GM19023 (cell line): Measurements from ENCODE around the gene BCL2L12.
"Not testable (repeated sequence)": the region's sequence is repeated elsewhere in the genome, so short reads cannot be mapped to it uniquely, and the experiment has no call there.

Source experiments
- ATAC-seq: cut with Tn5 transposase; IDR thresholded peaks from one replicate; pipeline ENCODE4 v1.9.1; 2021; ENCODE audit warnings: mild to moderate bottlenecking, moderate library complexity; ENCODE audit not compliant: unreplicated experiment

The BCL2L12 gene, protein sequence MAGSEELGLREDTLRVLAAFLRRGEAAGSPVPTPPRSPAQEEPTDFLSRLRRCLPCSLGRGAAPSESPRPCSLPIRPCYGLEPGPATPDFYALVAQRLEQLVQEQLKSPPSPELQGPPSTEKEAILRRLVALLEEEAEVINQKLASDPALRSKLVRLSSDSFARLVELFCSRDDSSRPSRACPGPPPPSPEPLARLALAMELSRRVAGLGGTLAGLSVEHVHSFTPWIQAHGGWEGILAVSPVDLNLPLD

DNA sequence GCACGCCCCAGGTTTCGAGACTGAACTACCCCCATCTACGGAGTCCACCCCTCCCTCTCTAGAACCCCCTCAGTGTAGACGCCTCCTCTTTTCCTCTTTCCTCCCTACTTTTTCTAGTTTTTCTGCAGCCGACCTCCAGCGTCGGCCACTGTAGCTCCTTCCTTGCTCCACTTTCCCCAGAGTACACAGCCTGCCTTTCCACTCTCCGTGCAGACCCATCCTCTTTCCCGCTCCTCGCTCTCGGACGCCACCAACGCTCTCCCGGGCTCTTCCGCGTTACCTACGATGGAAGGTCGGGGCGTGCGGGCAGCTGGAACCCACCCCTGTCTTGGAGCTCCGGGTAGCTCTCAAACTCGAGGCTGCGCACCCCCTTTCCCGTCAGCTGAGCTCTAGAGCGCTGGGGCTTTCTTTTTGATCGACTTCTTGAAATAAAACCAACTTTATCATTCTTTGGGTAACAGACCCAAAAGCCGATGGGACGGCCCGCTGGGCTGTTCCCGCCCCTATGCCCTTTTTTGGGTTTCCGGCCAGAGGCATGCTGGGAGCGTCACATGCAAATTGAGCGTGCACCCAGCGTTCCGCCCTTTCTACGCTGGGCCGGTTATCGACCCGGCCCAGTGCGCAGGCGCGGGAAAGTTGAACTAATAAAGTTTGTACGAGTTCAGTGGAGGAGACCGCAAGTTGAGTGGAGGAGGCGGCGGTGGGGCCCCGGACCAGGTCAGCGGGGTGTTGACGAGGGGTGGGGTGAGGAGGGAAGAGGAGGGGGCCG is at the start of gene BCL2L12, which contains the start of gene IRF3:
Gene BCL2L12, plus strand, starts transcription at position 583 of the 769 bp plus-strand sequence. CDS start 760 bp downstream, outside the sequence.
Gene IRF3, minus strand, starts transcription at position 507 of the 769 bp plus-strand sequence. CDS start 1,019 bp downstream, outside the sequence.
- ATAC-seq, result peak; percentile 82

DNA sequence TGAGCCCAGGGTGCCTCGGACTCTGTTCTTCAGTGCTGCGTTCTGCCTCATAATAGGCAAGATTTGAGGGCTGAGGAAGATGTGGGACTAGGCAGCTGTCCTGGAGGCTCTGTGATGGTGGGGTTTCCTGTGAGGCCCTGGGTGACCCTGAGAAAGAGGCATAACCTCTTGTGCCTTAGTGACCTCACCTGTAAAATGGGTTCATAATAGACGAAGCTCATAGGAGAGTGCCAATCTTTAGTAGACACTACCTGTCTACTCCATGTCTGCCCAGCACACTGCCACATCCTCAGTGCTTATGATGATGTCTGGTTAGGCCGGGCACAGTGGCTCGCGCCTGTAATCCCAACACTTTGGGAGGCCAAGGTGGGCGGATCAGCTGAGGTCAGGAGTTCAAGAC is 49.2 kb upstream of the BCL2L12 start:
- no peak for ATAC-seq

DNA sequence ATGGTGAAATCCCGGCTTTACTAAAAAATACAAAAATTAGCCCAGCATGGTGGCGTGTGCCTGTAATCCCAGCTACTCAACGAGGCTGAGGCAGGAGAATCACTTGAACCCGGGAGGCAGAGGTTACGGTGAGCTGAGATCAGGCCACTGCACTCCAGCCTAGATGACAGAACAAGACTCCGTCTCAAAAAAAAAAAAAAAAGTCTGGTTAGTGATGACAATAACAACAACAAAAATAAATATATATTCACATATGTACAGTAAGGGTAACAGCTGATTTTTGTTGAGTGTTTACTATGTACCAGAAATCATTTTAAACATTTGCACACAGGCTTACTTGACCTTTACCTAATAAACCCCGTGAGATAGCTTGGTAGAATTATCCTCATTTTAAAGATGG is 48.8 kb upstream of the BCL2L12 start:
- no peak for ATAC-seq

DNA sequence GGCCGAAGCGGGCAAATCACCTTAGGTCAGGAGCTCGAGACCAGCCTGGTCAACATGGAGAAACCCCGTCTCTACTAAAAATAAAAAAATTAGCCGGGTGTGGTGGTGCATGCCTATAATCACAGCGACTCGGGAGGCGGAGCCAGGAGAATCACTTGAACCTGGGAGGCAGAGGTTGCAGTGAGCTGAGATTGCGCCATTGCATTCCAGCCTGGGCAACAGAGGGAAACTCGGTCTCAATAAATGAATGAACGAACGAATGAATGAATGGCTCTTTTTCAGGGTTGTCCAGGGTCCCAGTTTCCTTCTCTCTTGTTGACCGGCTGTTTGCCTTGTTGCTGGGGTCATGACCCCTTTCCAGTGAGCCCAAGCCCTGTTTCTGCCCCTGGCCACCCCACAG is 47.9 kb upstream of the BCL2L12 start:
- not testable (repeated sequence) for ATAC-seq

DNA sequence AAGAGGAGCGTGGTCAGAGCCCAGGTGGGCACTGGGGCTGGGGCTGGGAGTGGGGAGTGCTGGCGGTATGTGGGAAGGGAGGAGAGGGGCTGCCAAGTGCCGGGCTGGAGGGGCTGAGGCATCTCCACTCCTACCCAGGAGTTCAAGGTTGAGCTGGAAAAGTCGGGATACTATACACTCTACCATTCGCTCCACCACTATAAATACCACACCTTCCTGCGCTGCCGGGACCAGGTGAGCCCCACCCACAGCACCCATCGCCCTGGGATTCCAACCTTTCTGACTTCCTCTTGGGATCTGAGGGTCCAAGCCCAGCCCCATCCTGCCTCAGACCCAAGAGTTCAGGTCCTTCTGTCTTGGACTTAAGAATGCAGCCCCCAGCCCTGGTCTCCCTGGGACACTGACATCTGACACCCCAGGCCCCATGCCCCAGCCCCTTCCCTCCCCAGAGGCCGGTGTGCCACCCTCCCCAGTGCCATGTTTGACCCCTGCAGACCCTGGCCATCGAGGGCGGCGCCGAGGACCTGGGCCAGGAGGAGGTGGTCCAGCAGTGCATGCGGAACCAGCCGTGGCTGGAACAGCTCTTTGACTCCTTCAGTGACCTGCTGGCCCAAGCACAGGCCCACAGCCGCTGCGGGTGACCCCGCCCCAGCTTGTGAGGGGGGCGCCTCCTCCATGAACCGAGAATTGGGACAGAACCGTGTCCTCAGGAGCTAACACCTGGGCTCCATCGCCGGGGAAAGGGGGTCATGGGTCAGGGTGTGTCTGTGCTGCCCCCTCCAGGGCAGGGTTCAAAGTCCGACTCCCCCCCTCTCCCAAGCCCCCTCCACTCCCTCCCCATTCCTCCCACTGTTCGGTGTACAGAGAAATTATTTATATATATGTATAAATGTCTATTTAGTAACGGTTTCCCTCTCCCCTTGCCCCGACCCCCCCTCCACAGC is 40.5 kb upstream of the BCL2L12 start:
- ATAC-seq, result no peak

DNA sequence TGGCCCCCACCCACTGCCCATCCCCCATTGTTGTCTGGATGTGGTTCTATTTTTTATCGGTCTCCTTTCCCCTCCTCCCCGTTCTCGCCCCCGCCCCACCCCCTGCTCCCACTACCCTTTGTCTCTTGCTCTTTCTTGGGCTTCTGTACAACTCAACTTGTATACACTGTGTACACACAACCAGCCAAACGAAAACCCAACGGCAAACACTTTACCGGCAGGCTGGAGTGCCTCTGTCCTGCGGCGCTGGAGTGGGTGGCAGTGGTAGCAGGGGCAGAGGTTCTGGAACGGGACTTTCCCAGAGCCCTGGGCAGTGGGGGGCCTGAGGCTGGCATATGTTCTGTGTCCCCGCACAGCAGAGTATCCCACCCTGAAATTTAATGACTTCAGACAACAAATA is 39.5 kb upstream of the BCL2L12 start:
- no peak for ATAC-seq

DNA sequence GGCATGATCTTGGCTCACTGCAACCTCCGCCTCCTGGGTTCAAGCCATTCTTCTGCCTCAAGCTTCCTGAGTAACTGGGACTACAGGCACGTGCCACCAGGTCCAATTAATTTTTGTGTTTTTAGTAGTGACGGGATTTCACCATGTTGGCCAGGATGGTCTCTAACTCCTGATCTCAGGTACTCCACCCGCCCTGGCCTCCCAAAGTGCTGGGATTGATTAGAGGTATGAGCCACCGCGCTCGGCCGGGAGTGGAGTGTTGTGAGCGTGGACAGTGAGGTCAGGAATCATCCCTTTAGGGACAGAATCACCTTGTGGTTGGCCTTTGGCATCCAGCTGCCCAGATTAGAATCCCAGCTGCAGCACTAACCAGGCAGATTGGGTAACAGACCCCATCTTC is 36.1 kb upstream of the BCL2L12 start:
- no peak for ATAC-seq

DNA sequence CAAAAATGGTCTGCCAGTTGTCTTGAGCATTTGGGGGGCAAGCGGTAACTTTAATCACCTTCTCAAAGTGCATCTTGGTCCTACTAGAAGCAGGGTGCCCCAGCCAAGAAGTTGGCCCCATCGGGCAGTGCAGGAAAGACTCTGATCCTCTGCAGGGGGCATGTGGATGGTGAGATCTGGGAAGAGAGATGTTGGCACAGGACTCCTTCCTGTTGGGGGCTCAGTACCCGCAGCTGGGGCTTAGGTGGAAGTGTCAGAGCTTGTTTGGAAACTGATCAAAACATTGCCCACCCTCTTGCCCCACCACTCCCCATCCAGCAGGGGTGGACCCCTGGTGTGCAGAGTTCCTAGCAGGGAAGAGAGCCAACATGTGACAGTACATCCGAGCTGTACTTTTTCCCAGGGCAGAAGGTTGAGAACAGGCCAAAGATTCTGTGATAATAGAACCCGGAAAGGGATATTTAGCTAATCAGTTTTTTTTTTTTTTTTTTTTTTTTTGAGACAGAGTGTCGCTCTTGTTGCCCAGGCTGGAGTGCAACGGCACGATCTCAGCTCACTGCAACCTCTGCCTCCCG is 34.6 kb upstream of the BCL2L12 start:
- no peak for ATAC-seq

DNA sequence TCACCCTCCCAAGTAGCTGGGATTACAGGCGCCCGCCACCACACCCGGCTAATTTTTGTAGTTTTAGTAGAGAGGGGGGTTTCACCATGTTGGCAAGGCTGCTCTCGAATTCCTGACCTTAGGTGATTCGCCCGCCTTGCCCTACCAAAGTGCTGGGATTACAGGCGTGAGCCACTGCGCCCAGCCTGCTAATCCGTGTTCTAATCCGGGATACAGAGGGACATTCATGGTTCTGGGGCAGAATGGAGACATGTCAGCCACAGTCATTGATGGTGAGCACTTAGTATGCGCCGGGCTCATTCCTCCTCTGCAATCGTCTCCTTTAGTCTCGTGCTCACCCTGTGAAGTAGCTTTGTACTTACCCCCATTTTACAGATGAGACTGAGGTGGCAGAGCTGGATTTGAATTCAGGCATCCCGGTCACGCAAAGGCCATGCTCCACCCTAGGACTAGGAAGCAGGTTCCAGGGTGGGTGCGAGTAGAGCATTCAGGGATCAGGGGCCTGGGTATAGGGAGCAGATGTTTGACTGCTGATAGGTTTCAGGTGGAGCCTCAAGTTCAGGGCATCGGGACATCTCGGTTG is 34.0 kb upstream of the BCL2L12 start:
- no peak for ATAC-seq

DNA sequence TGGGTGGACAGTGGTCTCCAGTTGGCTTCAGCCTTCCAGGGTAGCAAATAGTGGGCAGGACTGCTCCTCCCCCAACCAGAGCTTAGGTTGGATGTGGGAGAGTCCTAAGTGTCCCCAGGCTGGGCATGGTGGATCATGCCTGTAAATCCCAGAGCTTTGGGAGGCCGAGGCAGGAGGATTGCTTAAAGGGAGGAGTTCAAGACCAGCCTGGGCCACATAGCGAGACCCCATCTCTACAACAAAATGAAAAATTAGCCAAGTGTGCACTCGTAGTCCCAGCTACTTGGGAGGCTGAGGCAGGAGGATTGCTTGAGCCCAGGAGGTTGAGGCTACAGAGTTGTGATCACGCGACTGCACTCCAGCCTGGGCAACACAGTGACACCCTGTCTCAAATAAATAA is 33.2 kb upstream of the BCL2L12 start:
- ATAC-seq, result no peak

DNA sequence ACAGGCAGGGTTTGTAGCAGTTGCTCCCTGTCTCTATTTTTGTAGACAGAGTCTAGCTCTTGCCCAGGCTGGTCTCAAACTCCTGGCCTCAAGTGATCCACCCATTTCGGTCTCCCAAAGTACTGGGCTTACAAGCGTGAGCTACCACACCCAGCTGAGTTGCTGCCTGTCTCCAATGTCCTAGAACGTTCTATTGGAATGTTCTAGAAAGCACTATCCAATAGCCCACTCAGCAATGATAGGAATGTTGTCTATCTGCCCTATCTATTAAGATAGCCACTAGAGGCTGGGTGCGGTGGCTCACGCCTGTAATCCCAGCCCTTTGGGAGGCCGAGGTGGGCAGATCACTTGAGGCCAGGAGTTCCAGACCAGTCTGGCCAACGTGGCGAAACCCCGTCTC is 32.5 kb upstream of the BCL2L12 start:
- ATAC-seq, result not testable (repeated sequence)

DNA sequence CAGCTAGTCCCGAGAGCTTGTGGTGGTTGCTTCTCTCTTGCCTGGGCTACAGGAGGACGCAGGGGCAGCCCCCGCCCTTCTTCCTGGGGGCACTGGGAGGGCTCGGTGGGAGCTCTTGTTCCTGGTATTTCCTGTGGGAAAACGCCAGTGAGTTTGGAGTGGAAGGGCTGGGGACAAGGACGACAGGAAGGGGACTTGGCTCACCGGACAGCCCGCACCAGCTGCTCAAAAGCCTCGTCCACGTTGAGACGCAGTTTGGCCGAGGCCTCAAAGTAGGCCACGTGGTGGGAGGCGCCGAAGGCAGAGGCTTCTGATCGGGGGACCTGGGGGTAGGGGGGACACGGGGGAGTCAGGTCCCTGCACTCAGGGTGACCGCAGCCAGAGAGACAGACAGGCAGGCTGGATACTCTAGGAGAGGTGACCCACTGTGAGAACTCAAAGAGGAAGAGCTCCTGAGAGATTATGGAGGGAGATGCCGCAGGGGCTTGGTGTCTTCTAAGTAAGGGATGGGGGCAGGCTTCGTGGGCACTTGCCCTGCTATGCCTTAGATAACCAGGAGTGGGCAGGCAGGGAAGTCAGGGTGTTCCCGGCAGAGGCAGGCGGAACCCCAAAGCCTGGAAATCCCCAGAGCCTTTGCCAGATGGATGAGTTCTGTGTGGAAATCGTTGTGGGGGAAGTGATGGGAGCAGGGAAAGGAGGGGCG is 30.1 kb upstream of the BCL2L12 start:
- no peak for ATAC-seq

DNA sequence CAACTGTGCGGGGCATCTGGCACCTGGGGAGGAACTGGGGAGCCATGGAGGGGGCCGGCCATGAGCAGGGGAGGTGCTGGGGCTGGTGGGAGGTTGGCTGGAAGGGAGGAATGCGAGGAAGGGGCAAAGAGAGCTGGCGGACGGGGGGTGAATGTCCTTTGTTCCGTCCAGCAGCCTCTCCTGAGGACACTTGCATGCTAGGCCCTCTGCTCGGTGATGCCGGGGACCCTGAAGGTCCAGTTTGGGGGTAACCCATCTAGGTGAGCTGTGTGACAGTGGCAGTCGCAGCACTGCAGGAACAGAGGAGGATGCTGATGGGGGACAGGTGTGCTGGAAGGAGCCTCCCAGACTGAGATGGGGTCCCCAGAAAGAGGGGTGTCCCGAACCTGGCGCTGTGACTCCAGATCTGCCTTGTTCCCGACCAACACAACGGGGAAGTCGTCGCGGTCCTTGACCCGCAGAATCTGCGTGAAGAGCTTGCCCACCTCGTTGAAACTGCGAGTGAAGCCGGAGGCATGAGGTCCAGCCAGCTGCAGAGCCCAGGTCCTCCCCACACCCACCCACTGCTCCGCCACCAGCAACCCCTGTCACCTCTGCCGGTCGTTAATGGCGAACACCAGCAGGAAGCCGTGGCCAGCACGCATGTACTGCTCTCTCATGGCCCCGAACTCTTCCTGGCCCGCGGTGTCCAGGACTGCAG is 29.4 kb upstream of the BCL2L12 start:
- no peak for ATAC-seq

DNA sequence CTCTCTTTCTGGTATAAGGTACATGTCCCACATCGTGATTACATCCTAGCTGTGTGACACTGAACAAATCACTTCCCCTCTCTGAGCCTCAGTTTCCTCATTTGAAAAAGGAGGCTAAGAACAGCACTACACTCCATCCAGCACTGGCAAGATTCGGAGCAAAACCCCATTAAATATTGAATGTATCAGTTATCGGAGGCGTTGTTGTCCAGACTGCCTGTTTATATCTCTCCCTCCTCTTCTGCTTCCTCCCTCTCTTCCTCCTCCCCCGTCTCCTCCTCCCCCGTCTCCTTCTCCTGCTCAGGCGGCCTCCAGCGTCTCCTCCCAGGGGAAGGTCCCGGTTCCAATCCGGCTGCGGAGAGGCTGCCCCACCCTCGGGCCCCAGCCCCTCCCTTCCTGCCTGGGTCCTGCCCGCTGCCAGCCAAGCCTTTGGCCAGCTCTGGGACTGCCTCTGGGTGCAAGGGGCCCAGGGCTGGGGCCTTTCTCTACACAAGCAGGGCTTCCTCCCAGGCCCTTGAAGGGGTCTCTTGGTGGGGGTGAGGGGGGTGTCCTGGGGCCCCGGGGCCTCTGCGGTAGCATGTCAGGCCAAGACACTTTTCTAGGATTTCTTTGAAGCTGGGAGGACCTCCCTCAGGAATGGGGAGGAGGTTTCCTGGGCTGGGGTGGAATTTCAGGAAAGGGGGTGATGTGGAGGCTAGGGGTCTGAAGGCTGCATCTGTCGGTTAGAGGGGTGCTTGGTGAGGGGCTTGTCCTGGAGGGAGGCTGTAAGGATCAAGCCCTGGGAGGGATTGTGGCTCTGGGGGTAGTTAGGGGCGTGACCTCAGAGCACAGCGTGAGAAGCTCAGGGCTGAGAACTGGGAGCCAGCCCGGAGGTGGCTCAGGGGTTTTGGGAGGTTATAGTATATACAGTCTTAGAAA is 27.7 kb upstream of the BCL2L12 start:
- no peak for ATAC-seq

DNA sequence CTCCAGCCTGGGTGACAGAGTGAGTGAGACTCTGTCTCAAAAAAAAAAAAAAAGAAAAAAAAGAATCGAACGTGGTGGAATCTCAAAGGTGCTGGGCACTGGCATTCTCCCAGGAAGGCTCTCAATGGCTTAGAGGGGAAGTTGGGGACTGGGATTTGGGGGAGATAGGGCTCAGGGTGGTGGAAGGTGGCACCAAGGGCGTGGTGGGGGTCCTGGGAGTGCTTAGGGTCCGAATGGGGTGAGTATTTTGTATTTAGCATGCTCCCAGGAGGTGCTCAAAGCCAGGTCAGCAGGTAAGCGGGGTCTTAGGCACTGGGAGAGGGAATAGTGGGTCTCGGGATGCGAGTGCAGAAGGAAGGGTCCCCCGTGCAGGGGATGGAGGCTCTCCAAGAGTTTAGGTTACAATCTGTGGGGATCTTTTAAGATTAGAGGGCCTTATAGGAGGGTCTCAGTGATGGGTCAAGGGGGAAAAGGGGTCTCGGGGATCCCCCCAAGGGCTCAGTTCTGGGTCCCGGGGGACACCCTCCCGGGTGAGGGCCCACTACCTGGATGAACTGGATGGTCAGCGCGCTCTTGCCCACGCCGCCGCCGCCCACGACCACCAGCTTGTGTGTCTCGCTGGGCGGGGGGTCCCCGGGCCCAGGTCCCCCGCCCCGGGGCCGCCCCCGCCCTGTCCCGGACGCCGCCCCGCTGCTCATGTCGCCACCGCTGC is 26.2 kb upstream of the BCL2L12 start:
- ATAC-seq, result no peak

DNA sequence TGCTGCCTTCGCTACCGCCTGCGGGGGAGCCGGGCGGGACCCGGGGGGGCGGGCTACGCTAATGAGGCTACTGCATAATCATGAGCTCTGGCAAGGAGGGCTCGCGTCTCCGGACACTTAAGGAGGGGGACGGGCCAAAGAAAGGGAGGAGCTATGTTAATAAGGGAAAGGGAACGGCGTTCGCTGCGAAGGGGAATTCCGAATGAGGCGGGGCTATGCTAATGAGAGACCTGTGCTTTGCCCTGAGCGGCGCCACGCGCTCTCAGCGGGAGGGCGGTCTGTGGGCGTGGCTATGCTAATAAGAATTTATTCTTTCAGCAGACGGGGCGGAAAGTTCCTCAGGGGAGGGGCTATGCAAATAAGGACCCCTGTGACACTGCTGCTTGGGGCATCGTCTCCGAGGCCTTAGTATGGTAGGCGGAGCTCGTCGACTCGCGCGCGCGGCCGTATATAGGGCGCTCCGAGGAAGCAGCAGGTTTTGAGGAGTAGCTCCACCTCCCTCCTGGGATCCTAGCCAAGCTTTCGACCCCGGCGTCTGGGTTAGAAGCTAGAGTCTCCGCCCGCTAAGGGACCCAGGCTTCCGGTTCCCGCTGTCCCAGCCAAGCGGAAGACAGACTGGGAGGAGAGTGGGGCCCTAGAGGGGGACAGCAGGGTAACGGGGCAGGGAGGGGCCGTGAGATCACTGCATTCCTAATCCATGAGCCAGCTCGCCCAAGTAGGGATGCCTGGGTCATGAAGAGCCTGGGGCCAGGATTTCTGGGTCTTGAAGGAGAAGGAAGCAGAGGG is 25.4 kb upstream of the BCL2L12 start, which contains the start of gene RRAS:
Gene RRAS, minus strand, starts transcription at position 31 of the 786 bp plus-strand sequence. CDS start 45 bp downstream, outside the sequence.
- ATAC-seq, result peak; percentile 56
